ENCODE measurements around the gene ABHD2.
A peak's percentile ranks its signal among the peaks of the same experiment; 100 is the strongest.

The ABHD2 gene

DNA sequence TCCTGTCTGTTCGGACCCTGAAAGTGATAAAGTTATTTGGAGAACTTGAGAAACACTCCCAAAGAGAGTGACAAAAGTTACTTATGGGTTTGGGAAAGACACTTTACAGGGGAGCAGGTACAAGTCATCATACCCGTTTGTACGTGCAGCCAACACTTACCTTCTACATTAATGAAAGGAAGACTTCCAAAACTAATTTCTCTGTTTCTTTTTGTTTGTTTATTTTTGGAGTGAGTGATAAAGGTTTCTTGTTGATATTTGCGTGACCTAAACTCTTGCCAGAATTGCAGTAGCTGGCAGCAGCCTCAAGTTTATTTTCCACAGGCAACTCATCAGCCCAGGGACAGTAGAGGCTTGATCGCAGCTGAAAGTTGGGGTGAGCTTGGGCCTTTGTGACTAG is 8.4 kb downstream of the ABHD2 start:
- DNase-seq: no peak

DNA sequence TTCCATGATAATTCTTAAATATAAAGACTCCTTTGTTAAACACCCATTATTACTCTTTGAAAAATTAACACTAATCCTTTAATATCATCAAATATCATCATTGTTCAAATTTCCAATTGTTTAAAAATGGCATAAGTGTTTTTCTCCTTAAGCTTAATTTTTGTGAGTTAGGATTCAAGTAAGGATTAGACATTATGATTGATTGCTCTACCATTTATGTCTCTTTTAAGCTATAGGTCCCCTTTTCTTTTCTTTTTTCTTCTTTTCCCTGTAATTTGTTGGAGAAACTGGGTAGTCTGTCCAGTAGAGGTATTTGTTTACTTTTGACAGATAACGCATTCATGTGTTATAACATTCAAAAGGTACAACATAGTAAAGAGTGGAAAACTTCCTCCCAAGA is 9.1 kb downstream of the ABHD2 start:
- DNase-seq: no peak

DNA sequence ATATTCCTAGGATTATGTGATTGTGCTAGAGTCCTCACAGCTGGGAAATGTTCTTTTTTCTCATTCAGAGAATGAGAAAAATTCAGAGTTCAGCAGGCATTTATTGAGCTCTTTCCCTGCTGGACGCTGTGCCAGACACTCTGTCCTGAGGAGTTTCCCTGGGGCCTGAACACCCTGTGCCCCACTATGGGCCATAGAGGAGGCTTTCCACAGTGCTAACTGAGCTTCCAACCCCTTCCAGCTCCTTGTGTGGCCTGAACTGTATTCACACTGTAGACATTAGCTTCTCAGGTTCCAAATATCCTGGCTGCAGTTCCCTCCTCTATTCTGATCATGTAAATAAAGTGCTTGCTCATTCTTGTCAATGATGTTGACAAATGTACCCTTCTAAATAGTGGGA is 10.0 kb downstream of the ABHD2 start:
- no peak for DNase-seq

DNA sequence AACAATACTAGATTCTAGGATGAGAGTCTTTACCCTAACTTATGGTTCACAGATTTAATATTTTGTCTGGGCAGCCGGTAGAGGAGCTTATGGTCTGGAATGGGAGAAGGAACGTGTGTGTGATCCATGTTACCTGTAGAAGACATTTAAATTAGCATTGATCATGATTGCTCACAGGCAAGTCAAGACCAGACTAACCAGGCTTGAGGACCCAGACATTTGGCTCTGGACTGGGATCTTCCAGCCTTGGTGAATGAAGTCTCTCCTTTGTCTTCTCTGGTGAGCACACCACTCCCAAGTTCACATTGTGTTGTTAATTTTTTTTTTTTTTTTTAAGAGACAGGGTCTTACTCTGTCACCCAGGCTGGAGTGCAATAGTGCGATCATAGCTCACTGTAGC is 11.7 kb downstream of the ABHD2 start:
- no peak for DNase-seq

DNA sequence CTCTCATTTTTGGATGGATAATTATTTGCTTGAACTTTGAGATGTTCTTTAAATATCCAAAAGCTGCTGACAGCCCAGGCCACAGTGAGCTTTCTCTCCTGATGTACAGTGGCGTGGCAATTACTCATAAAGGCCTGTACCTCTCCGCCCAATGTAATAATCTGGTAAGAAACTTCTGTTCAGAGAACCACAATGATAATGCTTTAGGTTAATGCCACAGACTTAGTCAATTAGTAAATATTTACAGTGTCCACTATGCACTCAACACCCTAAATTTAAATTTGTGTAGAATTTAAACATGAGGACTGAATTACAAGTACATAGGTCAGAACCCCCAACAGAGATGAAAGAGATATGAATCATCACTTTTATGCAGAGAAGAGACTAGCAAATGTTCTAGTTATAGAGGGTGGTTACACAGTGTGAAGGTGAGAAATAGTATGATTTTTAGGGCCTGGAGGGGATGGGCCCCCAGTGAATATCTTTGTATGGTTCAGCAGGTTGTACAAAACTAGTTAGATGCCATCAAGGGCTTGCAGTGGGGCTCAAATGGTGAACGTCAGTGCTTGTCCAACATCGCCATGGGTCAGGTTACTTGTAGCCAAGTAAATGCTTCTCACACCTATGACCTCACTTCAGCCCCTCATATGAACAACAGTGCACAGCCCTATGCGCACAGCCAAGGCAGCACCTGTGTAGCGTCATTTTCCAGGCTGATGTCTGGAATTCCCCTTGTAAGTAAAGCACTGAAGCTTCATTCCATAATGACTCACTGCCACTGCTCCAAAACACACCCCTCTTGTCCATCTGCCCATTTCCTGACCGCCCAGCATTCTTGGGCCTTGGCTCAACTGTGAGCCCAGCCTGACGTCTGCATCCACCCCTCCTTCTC is 13.3 kb downstream of the ABHD2 start:
- DNase-seq: peak in 6 of 56 donors; percentile 12 to 34 (median 26)

DNA sequence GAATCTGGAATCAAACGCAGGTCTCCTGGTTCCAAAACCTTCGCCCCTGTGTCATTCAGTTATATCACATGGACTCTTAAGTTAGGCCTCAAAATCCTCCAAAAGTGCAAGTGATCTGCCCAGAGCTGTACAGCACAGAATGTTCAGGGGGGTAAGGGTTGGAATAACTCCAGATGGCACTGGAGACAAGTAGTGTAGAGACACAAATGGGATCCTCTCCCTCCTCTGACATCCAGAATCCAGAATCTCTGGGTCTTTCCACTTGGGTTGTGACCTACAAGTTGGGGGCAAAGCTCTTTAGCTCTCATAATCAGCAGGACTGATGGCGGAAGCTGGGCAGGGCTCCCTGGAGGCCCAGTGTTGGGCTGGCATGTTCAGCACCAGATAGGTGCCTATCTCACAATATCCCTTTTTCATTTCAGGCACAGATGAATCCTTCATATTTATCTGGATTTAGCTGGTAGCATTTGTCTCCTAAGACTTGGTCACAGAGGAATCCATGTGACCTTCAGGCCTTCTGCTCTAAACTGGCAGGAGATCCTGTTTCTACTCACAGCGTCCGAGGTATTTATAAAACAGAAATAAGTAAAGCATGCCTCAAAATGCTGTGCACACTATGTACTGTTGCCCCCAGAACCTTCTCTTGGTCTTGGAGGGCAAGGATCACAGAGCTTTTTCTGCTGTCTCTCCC is 15.4 kb downstream of the ABHD2 start:
- DNase-seq: no peak

DNA sequence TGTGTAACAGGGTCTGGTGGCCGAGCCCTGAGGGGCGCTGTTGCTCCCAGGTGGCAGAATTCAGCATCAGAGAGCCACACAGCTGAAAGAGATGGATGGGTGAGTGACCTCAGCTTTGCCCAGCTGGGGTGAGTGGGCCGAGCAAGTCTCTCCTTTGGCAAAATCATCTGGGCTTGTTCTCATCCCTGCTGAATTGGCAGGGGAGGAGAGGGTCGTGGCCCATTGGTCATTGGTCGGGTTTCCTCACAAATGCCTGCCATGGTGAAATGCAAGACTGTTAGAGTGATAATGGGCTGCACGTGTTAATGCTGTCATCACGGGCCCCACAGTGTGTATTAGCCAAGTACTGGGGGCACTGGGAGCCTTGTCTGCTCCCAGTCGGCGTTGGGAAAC is 15.9 kb downstream of the ABHD2 start:
- DNase-seq: peak in 14 of 56 donors; percentile 20 to 77 (median 41)

DNA sequence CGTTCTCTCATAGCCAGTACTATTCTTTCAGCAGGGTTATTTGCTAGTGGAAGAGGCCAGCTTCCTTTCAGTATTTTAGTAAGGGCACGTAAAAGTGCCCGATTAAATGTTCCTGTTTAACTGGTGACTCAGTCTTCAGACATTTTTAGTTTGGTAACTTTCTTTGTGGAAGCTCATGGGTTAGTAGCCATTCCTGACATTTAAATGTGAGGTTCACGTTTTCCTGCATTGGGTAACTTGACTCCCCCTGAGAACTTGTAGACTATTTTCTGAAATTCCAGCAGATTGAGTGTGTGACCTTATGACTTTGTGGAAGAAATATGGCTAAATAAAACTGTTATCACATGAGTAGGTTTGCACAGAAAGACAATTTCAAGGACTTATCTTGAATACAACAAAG is 16.9 kb downstream of the ABHD2 start:
- DNase-seq: no peak

DNA sequence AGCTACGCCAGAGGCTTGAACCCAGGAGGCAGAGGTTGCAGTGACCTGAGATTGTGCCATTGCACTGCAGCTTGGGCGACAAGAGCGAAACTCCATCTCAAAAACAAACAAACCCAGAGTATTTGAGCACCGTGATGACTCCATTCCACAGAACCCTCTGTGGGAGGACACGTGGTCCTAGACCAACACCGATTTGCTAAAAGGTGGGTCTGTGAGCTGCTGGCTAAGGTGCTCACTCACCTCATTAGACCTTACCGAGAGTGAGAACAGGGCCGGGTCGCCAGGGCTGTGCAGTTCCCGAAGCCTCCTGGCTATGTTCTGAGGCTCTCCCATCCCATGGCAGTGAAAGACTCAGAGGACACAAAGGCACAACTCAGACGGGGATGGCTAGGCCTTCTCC is 17.9 kb downstream of the ABHD2 start:
- DNase-seq: no peak

DNA sequence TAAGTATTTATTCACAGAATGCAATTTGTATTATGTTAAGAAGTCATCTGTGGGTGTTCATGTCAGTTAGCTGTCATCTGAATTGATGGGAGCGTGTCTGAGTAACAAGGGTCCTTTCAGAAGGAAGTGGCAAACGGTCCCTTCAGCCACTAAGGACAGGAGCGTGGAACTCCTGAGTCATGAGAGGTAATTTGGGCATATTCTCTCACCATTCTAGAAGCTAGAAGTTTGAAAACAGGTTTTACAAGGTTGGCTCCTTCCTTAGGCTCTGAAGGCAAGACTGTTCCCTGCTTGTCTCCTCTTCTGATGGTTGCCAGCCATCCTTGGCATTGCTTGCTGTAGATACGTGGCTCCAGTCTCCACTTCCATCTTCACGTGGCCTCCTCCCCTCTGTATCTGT is 19.7 kb downstream of the ABHD2 start:
- DNase-seq: no peak

DNA sequence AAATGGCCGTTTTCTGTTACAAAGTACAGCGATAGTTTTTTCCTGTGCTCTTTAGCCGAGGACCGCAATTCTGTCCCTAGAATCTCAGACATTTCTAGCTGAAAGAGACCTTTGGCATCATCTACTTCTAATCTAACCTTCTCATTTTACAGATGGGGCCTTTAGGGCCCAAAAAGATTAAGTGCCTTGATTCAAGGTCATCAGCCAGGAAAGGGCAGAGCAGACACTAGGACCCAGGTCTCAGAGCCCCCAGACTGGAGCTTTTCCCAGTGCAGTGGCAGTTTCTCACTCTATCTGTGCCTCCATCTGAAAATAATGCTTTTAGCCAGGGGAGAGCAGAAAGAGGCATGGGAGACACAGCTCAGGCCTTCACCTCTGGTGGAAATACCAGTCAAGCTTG is 20.6 kb downstream of the ABHD2 start:
- DNase-seq: no peak

DNA sequence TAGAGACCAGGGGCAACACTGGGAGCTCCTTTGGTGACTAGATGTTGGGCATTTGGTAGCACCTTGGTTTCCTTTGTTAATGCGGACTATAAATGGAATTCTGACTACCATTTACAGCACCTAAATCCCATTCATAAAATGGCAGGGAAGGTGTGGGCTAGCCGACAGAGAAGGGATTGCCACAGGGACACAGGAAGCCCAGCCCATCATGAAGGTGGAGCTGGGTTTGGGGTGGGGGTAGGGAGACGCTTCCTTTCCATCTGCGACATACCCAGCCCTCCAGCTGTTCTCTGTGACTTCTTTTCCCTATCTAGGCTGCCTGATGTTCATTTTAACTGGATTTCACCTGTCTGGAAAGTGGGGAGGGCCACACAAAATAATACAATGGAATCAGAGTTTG is 21.0 kb downstream of the ABHD2 start:
- DNase-seq: no peak

DNA sequence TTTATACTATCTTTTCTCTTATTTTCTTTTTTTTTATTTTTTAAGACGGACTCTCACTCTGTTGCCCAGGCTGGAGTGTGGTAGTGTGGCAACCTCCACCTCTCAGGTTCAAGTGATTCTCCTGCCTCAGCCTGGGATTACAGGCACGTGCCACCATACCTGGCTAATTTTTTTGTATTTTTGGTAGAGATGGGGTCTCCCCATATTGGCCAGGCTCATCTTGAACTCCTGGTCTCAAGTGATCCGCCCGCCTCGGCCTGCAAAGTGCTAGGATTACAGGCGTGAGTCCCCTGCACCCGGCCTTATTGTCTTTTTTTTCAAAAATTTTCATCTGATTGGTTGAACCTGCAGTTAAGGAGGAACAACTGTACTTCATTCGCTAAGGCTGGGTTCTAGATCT is 21.8 kb downstream of the ABHD2 start:
- no peak for DNase-seq

DNA sequence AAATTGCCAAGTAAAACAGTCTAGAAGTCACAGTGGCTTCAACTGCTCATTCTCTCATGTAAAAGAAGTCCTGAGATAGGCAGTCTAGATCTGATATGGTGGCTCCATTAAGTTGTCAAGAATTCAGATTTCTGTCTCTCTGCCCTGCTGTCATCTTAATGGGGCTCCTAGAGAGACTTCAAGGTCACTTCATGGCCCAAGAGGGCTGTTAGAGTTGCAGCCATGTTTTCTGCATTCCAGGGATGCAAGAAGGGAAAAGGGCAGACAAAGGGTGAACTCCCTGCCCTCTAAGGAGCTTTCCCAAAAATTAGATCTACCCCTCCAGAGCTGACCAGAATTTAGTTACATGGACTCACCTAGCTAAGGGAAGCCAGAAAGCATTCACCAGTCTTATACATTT is 23.1 kb downstream of the ABHD2 start:
- no peak for DNase-seq

DNA sequence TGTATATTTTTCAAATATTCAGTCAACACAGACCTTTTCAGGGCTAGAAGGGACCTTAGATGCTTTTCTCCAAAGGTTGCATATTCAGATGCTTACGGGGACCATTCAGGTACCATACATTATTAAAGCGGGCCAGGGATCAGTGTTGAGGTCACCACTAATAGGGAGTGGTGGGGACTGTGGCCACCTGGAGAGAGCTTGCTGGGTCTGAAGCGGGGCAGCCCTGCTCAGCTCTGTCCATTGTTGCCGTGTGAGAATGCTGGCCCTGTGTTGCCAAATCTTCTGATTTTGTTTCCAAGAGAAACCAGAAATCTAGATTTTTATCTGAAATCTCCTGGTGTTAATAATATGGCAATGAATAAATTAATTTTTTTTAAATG is 23.7 kb downstream of the ABHD2 start:
- DNase-seq: no peak

DNA sequence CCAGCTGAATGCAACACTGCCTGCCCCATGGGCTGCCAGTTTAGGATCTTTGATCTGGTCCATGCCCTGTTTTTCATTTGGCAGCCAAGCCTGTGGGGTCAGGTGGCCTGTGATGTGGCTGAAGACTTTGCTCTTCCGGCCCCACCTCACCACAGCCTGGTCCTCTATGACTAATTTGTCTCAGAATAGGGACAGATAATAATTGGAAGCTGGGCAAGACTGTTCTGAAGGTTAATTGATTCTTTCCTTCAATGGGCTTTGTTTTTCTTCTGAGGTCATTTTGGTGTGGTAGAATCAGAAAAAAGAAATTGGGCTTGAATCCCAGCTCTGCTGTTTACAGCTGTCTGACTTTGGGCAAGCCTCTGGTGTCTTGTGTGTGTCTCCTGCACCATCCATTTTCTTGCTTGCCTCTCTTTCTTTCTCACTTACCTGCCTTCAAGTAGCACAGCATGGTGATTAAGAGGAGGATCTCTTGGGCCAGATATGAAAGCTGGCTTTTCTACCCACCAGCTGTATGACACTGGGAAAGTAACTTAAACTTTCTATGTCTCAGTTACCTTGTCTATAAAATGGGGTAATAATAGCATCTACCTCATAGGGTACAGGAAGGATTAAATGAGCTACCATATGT is 24.2 kb downstream of the ABHD2 start:
- DNase-seq: peak in 19 of 56 donors; percentile 19 to 69 (median 36)

DNA sequence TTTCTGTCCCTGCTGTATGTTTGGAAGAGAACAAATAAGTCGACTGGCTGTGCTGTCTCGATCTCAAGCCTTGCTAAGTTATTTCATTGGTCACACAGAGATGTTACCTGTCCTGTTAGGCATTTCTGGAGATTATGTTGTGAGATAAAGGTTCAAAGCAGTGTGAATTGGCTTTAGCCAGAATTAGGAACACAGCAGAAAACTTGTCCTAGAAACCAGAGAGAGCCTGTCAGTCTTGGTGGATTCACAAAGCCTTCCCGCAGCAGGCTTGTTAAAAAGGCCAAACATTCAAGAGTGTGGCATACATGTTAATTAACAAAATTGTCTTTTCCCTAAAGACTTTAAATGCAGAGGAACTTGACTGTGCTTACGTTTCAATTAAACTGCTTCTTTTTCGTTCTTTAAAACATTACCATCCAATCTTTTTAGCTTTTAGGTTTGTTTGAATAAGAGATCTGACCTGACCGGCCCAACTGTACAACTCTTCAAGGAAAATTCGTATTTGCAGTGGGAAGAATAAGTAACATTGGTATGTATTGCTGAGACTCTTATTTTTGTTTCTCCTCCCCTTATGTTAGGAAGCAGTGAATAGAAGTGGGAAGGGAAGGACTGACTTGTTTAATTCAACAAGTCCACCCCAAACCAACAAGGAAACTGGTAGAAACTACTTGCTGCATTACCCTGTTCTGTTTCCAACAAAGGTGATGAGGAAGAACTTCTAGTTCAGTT is 25.2 kb downstream of the ABHD2 start:
- DNase-seq: peak in 1 of 56 donors; percentile 26

DNA sequence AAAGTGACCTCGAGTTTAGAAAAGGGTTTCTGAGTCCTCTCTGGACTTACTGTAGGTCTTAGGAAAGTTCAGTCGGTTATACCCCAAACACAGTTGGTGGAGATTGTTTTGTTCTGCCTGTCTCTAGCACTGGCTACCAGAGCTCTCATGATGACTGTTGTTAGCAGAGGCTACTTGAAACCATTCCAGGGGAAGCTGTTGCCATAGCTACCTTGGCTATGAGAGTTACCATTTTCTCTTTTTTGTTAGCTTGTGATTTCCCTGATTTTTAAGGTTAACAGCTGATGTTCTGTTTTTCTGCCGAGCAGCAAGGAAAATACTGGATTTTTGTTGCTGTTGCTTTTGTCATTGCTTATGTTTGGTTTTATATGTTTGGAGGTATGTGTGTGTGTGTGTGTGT is 26.7 kb downstream of the ABHD2 start:
- DNase-seq: peak in 12 of 56 donors; percentile 19 to 49 (median 29)

DNA sequence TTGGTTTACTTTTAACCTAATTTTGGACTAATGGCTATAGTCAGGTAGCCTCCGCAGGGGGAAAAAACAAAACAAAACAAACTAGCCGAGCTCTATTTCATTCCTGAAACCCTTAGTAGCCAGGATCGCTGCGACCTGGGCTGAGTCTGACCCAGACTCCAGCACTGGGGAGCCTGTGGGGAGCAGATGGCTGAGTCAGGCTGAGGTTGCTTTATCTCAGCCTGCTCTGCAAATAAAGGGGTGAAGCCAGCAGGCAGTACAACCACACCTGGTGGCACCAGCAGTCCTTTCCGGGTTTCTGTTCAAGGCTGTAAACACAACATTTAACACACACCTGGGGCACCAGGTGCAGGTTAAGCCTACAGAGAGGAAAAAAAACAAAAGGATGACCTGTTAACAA is 27.3 kb downstream of the ABHD2 start:
- DNase-seq: no peak

DNA sequence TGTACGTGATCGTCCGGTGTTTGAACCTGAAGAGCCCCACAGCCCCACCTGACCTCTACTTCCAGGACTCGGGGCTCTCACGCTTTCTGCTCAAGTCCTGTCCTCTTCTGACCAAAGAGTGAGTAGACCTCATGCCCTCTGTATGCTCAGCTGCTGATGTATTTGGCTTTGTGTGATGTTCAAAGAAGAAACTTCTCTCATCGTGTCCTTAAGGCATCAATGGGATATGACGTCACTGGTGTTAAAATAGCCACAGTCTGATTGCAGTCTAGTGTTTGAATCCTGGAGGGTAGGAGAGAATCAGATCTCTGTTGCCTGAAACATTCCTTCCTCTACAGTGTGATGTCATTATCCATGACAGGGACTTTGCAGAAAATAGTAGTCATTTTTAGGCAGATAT is 28.1 kb downstream of the ABHD2 start:
- DNase-seq: no peak

DNA sequence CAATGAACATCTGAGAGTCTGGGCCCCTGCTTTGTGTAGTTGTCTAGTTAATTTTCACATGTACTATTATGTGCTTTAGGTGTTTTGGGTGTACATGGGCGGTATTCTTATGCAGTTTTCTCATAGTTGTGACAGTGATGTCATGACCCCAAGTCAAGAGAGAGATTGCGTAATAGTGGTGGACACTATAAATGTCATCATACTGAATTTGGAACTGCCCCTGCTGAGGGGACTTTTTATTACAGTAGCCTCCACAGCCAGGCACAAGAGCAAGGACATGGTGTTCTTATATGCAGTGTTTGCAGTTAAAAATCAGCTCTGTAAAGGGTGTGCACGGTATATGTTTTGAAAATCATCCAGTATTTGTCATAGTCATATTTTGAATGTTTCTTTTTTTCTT is 29.5 kb downstream of the ABHD2 start:
- DNase-seq: no peak

DNA sequence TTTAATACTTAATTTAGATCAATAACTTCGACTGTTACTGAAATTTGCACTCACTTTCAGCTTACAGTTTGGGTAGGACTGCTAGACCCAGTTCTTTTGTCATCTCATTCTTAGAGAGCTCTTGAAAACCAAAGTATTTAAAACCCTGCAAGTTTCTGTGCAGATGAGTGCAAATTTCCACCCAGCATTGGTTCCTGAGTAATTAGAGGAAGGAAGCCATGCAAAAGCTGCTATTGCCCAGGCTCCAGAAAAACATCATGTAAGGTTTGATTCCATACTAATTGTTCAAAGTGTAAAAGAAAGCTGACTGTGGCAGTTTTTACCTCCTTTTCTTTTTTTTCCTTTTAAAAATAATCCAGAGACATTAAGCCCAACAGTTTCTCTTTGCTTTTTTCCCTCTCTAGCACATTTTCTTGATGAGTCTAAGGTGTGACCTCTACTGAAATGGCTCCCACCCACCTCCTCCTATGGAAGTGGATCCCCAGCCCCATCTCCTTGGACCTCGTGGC is 30.3 kb downstream of the ABHD2 start:
- DNase-seq: no peak

Measured in amygdala (tissue), 56 donors.